MM.1S (cell line): ENCODE data around the gene RNF144B.

Experiments
- DNase-seq: peaks from one replicate; pipeline ENCODE4 v3.0.0-alpha.2; 2015
- H2AFZ ChIP-seq: fragments of 300-600 bp; sonication (generic); 2 replicates; pipeline ENCODE4 v1.6.0; 2016; ENCODE audit warnings: antibody characterized with exemption, low read length
- H3F3A ChIP-seq: fragments of 300-600 bp; sonication (generic); 2 replicates; pipeline ENCODE4 v1.6.1; 2016; ENCODE audit warnings: mild to moderate bottlenecking, antibody characterized with exemption, low read length, moderate library complexity, mixed read lengths; ENCODE audit not compliant: insufficient read depth
- H3K27ac ChIP-seq: fragments of 300-600 bp; sonication (generic); 2 replicates; pipeline ENCODE4 v1.5.1; 2016; ENCODE audit warnings: mild to moderate bottlenecking, low read length
- H3K27me3 ChIP-seq: fragments of 300-600 bp; sonication (generic); replicated peaks from 2 replicates; pipeline ENCODE4 v1.6.0; 2016; ENCODE audit warnings: low read length; ENCODE audit not compliant: insufficient read depth
- H3K36me3 ChIP-seq: fragments of 300-600 bp; sonication (generic); replicated peaks from 2 replicates; pipeline ENCODE4 v1.6.1; 2016; ENCODE audit warnings: mild to moderate bottlenecking, low read length, mixed read lengths; ENCODE audit not compliant: insufficient read depth
- H3K4me1 ChIP-seq: fragments of 300-600 bp; sonication (generic); 2 replicates; pipeline ENCODE4 v1.6.1; 2016; ENCODE audit warnings: low read length, mixed read lengths
- H3K4me2 ChIP-seq: fragments of 300-600 bp; sonication (generic); 2 replicates; pipeline ENCODE4 v1.6.0; 2016; ENCODE audit warnings: low read depth, low read length
- H3K4me3 ChIP-seq: fragments of 300-600 bp; sonication (generic); 2 replicates; pipeline ENCODE4 v1.5.1; 2016; ENCODE audit warnings: low read length, mixed read lengths
- H3K79me2 ChIP-seq: fragments of 300-600 bp; sonication (generic); 2 replicates; pipeline ENCODE4 v1.6.1; 2016; ENCODE audit warnings: mixed run types, low read length, mixed read lengths
- H3K9ac ChIP-seq: fragments of 300-600 bp; sonication (generic); 2 replicates; pipeline ENCODE4 v1.6.1; 2016; ENCODE audit warnings: low read length, mixed read lengths
- H3K9me2 ChIP-seq: fragments of 300-600 bp; sonication (generic); replicated peaks from 2 replicates; pipeline ENCODE4 v1.6.1; 2016; ENCODE audit warnings: mild to moderate bottlenecking, low read length, mixed read lengths; ENCODE audit not compliant: insufficient read depth
- H3K9me3 ChIP-seq: fragments of 300-600 bp; sonication (generic); replicated peaks from 2 replicates; pipeline ENCODE4 v1.6.1; 2016; ENCODE audit warnings: mild to moderate bottlenecking, low read length, mixed read lengths; ENCODE audit not compliant: insufficient read depth
- H4K20me1 ChIP-seq: fragments of 300-600 bp; sonication (generic); 2 replicates; pipeline ENCODE4 v1.6.1; 2016; ENCODE audit warnings: mild to moderate bottlenecking, low read length, moderate library complexity, mixed read lengths; ENCODE audit not compliant: insufficient read depth
- CTCF ChIP-seq: fragments of 300-600 bp; sonication (generic); IDR thresholded peaks from 2 replicates; pipeline ENCODE4 v1.5.1; 2016; ENCODE audit warnings: antibody characterized with exemption, low read length, mixed read lengths
- EZH2 ChIP-seq: fragments of 300-600 bp; sonication (generic); optimal IDR thresholded peaks from 2 replicates; pipeline ENCODE3; 2017; ENCODE audit warnings: low read depth, mild to moderate bottlenecking, antibody characterized with exemption, low read length, mixed read lengths
- EZH2phosphoT487 ChIP-seq: fragments of 300-600 bp; sonication (generic); IDR thresholded peaks from 2 replicates; pipeline ENCODE4 v1.6.1; 2018; ENCODE audit warnings: antibody characterized with exemption, low read length

Gene RNF144B

GRCh38 chr6:18389479-18389878, 2.3 kb downstream of the RNF144B start:
- peaks cover 21% of the 10 kb centered on the region for H3K27me3 ChIP-seq
- no peaks in the 10 kb centered on the region for H3K9me2 ChIP-seq
- no peak overlapping the region for H3K9ac ChIP-seq
- no peak for DNase-seq
- TF ChIP-seq EZH2phosphoT487 (no peak), CTCF (no peak), EZH2 (no peak)
- H3K4me3 ChIP-seq: no peak overlapping the region
- H4K20me1 ChIP-seq: no peaks in the 10 kb centered on the region
- H3K4me2 ChIP-seq: no peak overlapping the region
- H3F3A ChIP-seq: peaks cover 24% of the 10 kb centered on the region
- H3K4me1 ChIP-seq: peaks cover 37% of the 10 kb centered on the region
- H3K36me3 ChIP-seq: no peaks in the 10 kb centered on the region
- no peak overlapping the region for H3K27ac ChIP-seq
- H2AFZ ChIP-seq: no peak overlapping the region
- no peaks in the 10 kb centered on the region for H3K9me3 ChIP-seq
- H3K79me2 ChIP-seq: no peaks in the 10 kb centered on the region

DNA sequence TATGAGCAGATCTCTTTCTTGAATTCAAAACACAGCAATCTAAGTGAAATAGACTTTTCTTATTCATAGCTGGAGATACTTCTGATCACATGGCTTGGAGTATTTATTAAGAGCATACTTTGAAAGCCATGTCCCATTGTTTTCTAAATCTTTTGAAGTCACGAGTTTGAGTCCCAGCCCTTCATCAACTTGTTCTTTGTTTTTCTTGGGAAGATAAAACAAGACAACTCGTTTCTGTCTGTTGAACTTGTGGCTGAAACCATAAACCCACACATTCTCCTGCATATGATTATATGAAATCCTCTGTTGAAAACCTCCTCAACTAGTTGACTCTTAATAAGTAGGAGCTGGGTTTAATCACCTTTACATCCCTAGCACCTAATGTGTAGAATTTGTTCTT, 3.3 kb downstream of the RNF144B start:
- Histone ChIP-seq H3K79me2 (no peaks in the 10 kb centered on the region), H3K36me3 (no peaks in the 10 kb centered on the region), H3K4me3 (no peak overlapping the region), H3K9me3 (no peaks in the 10 kb centered on the region), H3K27me3 (peaks cover 21% of the 10 kb centered on the region), H3K9me2 (no peaks in the 10 kb centered on the region), H3K4me2 (peak overlapping the region; percentile 30), H4K20me1 (no peaks in the 10 kb centered on the region), H3K9ac (no peak overlapping the region), H3K27ac (no peak overlapping the region), H3F3A (peaks cover 24% of the 10 kb centered on the region), H2AFZ (no peak overlapping the region), H3K4me1 (peaks cover 37% of the 10 kb centered on the region)
- no peak for TF ChIP-seq CTCF
- peak; percentile 34 for DNase-seq

- peaks cover 37% of the 10 kb centered on the region for H3K4me1 ChIP-seq
- H3K27me3 ChIP-seq: peaks cover 21% of the 10 kb centered on the region
- peaks cover 24% of the 10 kb centered on the region for H3F3A ChIP-seq
- no peak overlapping the region for H3K9ac ChIP-seq
- no peak overlapping the region for H2AFZ ChIP-seq
- no peak overlapping the region for H3K27ac ChIP-seq
- H3K36me3 ChIP-seq: no peaks in the 10 kb centered on the region
- no peak overlapping the region for H3K4me3 ChIP-seq
- no peaks in the 10 kb centered on the region for H3K9me2 ChIP-seq
- no peak for TF ChIP-seq EZH2phosphoT487
- TF ChIP-seq CTCF: no peak
- TF ChIP-seq EZH2: no peak
- no peaks in the 10 kb centered on the region for H3K9me3 ChIP-seq
- no peaks in the 10 kb centered on the region for H4K20me1 ChIP-seq
- H3K79me2 ChIP-seq: no peaks in the 10 kb centered on the region
- peak overlapping the region; percentile 30 for H3K4me2 ChIP-seq
- DNase-seq: no peak
Measured at GRCh38 chr6:18391023-18391422, 3.9 kb downstream of the RNF144B start.
